OCI-LY7 (cell line): Measurements from ENCODE around the gene SUN5.

ENCODE experiments used
- EZH2phosphoT487 ChIP-seq: fragments of 200-600 bp; sonication (generic); IDR thresholded peaks from 2 replicates; pipeline ENCODE4 v1.6.1; 2018; ENCODE audit warnings: low read depth, borderline replicate concordance, mild to moderate bottlenecking, mixed run types, antibody characterized with exemption, low read length, moderate library complexity, mixed read lengths
- TF ChIP-seq, protein P1 (sequence below): fragments of 200-600 bp; sonication (generic); conservative IDR thresholded peaks from 2 replicates; pipeline ENCODE4 v1.5.1; 2014; ENCODE audit warnings: mild to moderate bottlenecking, antibody characterized with exemption, low read length, moderate library complexity, mixed read lengths

DNA sequence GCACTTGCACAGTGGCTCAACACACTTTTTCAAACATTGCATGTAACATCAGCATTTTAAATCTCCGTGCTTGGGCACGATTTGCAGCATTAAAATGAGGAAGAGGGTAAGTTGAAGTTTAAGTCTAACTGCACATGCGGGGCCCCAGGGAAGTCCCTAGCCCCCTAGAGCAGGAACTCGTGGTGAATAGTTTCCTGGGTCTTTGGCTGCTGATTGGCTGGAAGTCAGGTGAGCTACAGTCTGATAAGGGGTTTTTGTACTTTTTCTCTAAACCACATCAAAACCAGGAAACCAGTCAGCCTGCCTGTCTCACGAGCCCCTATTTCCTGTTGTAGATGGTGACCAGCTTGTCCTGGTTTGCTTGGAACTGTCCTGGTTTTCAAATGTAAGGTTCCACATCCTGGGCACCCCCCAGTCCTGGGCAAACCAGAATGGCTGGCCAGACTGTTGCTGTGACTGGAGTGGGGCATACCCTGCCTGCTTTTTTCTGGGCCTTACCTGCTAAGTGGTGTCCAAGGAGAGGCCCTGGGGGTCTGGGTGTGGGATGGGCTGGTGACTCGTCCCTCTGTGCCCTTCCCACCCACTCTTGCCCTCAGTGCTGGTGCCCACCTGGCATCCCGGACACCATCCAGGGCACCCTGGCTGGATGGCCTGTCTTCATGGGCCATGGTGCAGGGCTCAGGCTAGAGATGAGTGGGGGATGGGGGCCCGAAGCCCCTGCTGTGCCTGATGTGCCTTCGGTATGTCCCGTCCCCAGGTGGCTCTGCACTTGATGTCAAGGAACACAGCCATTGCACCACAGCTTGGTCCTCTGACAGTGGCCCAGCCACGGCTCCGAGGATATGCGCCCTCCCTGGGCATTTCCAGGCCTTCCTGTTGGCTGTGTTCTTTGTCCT, 31.8 kb downstream of the SUN5 start:
- TF ChIP-seq, protein P1, sequence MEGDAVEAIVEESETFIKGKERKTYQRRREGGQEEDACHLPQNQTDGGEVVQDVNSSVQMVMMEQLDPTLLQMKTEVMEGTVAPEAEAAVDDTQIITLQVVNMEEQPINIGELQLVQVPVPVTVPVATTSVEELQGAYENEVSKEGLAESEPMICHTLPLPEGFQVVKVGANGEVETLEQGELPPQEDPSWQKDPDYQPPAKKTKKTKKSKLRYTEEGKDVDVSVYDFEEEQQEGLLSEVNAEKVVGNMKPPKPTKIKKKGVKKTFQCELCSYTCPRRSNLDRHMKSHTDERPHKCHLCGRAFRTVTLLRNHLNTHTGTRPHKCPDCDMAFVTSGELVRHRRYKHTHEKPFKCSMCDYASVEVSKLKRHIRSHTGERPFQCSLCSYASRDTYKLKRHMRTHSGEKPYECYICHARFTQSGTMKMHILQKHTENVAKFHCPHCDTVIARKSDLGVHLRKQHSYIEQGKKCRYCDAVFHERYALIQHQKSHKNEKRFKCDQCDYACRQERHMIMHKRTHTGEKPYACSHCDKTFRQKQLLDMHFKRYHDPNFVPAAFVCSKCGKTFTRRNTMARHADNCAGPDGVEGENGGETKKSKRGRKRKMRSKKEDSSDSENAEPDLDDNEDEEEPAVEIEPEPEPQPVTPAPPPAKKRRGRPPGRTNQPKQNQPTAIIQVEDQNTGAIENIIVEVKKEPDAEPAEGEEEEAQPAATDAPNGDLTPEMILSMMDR: no peak
- TF ChIP-seq EZH2phosphoT487: no peak
